GM18858 (cell line): Measurements from ENCODE around the gene ASB13.

Source experiments
- ATAC-seq: cut with Tn5 transposase; IDR thresholded peaks from one replicate; pipeline ENCODE4 v1.9.1; 2021; ENCODE audit not compliant: unreplicated experiment

The ASB13 gene

DNA sequence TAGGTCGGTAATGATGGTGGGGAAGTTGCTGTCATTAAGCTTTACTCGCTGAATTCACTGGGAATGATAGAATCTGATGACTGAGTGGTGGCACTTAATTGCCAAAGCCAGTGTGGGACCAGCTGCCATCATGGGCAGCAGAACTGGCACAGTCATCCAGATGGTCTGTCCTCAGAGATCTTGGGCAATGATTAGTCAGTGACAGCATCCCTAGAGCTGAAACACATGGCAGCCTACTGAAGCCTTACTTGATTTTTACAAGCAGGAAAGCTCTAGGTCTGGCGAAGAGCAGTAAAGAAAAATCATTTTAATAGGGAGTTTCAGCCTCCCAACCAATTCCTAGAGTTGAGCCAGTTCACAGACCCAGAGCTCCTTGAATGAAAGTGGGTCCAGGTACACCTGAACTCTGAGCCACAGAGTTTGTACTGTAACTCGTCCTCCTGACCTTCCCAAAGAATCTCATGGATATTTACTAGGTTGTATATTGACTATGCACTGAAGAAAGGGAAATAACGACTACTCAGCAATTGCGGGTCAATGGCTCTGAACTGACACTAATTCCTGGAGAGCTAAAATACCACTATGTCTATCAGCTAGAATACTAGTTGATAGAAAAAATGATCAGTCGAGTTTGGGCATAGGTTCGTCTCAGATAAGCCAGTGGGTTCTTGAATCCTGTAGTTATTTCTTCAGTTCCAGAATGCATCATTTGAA lies 4.4 kb upstream of the ASB13 start:
- no peak for ATAC-seq

DNA sequence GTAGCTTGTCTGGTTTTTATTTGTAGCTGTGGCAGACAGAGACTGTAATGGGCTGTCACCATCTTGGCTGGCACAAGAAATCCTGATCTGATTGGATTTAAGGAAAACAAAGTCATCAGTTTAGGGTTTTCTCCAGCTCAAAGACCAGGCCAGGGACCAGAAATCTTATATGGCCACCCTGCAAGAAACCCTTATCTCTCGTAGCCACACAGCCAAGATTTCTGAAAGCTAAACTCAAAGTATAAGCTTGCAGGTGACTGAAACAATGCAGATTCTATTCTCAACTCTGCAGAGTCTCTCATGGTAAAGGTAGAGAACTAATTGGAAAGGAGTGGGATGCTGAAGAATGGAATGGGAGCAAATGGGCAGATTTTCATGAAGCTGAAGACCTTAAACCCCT lies 3.2 kb upstream of the ASB13 start:
- no peak for ATAC-seq

DNA sequence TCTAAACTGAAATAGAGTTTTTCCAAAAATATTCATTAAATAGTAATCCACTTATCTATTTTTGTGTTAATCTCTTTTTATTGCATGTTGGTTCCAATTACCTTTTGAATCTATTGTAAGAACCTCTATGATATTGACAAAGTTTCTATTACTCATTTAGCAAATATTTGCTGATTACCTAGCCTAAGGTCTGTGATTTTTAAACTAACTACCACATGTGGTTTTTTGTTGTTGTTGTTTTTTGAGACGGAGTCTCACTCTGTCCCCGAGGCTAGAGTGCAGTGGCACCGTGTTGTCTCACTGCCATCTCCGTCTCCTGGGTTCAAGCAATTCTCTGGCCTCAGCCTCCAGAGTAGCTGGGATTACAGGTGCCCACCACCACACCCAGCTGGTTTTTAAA lies 2.0 kb upstream of the ASB13 start:
- ATAC-seq, result no peak

DNA sequence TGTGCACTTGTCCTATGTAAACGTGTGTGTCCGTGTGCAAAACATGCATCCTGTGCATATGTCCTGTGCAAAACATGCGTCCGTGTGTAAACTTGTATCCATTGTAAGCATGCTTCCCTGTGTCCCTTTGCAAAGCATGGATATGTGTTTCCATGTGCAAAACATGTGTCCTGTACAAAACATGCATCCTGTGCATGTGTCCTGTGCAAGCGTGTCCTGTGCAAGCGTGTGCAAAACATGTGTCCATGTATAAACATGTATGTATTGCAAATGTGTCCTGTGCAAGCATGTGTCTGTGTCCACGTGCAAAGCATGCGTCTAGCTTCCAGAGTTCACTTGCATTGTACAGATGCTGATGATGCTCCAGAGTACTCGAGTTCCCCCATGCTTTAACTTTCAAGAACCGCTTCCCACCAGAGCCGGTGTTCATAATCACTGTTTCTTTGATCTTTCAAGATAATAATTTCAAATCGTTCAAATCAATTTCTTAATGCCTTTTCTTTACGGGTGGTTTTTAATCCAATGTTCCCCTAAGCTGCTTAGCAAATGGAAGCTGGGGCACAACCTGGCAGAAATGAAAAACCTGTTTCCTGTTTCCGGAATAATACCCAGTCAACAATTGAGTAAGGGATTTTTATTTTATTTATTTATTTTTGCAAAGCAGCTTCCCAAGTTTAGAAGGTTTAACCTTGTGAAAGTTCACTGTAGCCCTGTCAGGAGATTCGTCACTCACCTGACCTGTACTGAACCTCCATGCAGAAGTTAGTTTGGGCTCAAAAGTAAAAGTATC lies 641 bp upstream of the ASB13 start:
- ATAC-seq, result no peak

DNA sequence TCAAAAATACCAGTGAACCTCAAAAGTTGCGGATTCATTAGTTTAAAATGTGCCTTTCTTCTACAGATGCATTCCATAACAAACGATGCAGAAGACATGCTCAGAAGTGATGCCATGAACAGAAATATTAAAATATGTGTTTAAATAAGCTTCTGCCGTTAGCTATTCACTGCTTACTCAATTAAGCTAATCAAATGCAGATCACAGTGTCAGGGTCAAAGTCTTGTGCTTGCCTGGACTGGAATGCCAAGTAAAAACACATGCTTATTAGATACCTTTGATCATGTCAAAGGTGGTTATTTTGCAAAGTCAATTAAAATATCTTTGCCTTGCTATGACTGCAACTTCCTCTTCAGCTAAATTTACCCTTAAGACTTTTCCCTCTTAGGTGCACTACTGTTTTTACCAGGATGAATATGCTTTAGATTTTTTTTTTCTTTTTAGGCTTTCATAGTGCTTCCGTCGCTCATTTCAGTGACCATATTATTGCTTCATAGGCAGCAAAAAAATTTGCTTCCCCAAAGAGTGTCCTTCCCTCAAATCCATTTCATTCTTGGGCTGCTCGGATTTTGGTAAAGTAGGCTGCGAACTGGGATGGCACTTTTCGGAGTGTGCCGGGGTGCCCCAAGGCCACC lies 905 bp downstream of the ASB13 start:
- no peak for ATAC-seq

DNA sequence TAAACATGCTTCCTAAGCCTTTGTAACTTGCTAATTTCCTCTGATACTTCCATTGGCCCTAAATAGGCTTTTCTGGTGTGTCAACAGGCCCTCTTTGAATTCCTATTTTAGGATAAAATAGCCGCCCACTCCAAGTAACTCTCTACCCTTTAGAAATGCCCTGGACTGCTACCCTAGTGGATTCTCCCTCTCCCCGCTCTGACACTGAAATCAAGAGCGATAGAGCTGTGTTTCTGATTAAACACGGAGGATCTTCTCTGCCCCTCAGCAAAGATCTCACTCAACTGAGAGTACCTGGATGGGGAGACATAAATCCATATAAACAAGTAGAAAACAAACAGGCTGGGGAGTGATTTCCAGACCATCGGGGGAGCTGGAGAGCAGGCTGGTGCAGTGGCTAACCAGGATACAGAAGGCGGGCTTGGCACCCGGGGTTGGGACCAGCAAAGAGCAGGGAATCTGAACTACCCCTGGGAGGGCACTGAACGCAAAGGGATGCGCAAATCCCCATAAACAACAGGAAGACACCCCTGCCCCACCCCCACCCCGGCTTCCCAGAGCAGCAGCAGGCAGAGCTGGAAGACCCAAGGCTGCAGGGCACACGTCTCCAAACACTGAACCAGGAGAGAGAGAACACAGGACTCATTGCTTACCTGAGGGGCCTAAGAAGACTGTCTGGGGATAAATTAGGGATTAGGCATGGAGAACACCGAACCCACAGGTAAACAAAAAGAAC lies 2.5 kb downstream of the ASB13 start:
- no peak for ATAC-seq

DNA sequence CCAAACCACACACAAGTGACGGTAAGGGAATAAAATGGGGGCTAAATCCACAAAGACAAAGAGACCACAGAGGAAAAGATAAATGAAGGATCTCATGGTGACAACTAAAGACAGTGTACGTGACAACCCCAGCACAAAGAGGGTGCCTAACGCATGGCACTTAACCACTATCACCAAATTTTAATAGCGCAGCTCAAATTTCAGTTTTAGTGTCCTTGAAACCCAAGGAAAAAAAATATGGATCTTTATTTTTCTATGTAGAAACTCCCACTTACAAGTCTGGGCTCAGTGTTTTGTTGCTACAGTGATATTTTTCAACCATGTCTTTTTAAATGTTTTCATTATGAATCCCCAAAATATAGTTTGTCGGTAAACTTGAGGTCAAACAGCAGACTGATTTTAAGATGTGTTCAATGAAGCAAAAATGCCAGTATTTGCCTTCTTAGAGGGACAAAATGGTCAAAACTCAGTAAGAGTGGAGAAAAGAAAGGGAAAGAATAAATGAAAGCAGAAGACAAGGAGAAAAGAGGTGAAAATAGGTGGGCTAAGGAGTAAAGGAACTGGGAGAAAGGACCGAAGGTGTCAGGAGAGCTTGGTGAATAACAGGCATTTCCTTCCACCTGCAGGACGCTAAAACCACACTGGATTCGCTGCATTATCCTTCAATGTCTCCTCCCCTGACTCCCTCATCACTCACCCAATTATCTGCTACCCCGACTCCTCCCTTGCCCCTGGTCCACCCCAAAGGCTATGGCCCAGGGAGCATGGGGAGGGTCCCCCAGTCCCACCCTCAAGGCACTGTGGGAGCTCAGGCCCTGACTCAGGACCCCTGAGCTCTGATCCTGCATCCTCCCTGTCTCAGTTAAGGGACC lies 3.5 kb downstream of the ASB13 start:
- ATAC-seq, result no peak

DNA sequence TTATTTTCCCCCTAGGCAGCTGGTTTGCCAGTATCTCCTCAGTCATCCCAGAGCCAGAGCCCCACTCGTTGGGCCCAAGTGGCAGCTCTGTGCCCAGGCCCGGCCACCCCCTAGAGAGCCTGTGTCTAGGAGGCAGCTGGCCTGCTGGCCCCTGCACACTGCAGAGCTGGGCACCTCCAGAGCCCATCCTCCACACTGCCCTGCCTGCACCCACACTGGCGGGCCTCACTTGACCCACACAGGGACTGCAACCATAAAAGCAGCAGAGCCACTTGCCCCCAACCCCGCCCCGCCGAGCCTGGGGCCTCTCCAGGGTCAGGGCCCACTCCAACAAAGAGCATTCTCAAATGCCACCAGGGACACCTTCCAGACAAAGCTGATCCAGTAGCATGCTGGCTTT lies 5.4 kb downstream of the ASB13 start:
- ATAC-seq, result no peak

DNA sequence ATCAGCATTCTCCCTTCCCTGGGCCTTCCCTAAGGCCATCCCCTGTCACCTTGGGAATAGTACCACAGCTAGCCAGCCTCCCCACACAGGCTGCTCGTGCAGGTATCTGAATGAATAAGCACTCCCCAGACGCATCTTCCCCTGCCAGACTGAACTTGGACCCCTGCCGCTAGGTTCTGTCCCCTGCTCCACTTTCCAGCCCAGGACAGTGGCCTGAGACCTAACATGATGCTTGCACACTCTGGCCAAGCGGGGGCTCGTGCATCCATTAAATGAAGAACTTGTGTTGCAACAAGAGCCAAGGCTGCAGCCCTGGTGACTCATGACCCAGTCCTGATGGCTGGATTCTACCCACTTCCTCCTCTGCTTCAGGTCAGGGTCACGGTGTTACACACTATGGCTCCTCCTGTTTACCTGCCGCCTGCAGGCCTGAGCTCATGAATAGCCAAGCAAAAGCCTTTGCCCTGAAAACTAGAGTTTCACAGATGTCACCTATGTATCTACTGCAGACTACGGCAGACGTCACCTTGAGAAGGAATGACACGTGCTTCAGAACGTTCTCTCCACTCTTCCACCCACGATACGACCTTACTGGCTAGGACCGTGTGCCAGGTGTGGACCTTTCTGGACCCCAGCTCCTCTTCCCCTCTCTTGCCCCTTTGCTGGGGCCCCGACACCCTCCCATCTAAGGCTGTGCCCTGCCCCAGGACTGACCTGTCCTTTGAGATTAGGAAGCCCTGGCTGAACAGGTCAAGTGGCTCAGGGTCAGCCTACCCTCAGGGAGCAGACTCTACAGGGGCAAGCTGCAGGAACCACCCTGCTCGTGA lies 6.5 kb downstream of the ASB13 start:
- peak; percentile 77 for ATAC-seq

DNA sequence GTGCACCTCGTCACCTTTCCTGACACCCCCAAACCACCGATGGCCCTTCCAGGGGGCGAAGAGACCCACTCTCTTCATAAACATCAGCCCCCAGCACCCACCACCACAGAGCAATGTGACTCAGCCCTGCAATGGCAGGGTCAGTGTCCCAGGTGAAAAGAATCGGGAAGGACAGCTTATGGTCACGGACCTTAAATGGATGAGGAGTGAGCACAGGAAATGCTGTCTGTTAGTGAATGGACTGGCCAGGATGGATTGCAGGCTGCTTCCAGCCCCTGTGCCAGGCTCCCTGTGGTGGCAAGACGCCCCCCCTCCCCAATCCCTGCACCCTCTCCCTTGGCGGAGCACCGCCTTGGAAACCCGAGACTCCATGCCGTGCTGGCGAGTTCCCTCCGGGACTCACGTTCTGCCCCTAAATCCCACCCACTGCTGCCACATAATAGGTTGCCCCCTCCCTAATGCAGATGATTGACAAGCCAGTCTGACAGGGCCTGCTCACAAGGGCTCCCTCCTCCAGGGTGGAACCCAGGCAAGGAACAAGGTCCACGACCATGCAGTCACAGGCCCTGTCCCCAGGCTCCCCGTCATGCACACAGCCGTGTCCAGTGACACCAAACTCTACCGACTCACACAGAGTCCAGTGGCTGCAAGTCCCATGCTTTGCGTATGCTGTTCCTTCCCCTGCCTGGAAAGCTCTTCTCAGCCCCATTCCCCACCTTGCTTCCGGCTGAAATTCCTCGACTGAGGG lies 7.3 kb downstream of the ASB13 start:
- no peak for ATAC-seq

DNA sequence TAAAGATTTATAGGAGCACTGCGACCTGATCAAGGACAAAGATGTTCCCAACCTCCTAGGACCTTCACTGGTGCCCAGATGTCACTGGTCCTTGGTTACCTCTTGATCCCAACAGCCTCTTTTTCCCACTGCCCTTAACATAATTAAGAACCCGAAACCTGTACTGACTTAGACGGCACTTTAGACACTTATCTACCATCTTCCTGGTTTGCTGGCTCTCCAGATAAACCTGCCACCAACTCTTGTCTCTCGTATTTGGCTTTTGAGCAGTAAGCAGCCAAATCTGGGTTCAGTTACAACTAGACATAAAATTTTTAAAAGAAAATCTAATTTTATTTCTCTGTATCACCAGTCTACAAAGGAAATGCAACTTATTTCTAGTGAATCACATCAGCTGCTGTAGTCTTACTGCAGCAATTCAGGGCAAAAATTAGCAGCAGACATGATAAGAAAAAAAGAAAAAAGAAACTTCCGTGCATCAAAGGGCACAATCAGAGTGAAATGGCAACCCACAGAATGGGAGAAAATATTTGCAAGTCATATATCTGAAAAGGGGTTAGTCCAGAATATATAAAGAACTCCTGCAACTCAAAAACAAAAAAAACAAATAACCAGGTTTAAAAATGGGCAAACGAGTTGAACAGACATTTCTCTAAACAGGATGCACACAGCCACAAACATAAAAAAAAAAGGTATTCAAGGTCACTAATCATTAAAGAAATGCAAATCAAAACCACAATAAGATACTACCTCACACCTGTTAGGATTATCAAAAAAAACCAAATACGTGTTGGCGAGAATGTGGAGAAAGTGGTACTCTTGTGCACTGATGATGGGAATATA lies 9.4 kb downstream of the ASB13 start:
- no peak for ATAC-seq

DNA sequence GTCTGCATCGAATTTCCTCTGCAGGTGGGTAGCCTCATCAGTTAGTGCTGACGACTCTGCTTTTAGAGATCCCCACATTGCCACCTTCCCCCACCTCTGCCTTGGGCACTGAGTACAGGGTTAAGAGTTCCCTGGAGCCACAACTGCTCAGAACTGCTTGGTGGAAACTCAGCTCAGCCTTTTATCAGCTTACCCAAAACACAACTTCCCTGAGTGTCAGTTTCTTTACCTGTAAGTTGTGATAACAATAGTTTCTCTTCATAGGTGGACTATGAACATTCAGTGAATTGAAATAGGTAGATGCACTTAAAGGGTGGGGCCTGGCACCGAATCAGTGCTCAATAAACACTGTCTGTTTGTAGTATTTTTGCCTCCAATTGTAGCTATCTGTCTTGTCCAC lies 11.3 kb downstream of the ASB13 start:
- no peak for ATAC-seq

DNA sequence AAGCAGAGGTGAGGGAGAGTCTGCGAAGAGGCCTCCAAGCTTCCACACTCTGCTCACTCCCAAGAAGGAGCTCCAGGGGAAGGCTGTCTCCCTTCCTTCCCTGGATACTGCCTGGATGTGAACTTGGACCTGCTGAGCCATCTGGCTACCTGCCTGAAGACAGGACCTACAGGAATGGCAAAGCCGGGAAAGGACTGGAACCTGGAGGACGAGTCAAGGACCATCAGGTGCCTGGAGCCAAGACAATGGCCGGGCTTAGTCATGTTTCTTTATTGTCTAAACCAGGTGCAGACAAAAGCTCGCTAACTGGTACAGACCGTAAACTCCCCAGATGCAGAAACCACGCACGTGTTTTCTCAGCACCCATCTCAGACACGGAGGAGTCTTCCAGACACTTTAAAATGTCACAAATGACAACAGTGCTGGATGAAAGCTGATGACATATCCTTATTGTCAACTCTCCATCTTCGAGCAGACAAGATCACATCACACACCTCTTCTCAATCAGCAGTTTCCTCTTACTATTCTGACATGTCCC lies 12.1 kb downstream of the ASB13 start:
- no peak for ATAC-seq

DNA sequence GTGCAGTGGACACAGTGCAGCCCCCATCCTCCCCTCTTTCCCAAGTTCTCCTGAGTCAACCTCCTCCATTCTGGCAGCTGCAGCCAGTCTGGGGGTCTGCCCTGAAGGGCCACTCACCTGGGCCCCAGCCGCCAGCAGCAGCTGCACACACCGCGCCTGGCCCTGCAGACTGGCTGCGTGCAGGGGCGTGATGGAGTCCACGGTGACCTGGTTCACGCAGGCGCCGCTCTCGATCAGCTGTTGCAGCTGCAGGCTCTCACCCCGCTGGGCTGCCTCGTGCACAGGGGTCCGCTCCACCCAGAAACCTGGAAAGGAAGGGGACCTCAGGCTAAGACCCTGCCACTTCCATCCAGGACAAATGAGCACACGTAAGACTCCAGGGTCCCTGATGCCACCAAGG lies 13.6 kb downstream of the ASB13 start:
- no peak for ATAC-seq

DNA sequence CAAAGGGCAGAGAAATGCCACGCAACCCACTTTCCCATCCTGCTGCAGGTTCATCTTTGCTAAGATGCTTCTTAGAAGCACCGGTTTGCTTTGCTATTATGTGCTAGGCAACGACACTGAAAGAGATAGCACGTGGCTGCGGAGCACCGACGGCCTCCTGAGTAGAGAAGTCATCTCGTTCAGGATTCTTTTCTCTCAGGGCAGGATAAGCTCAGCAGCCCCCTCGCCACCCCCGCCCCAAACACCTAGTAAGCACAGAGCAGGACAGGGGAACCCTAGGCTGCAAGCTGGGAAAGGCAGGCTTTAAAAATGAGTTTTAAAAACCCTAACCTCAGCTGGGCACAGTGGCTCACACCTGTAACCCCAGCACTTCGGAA lies 15.0 kb downstream of the ASB13 start:
- no peak for ATAC-seq

DNA sequence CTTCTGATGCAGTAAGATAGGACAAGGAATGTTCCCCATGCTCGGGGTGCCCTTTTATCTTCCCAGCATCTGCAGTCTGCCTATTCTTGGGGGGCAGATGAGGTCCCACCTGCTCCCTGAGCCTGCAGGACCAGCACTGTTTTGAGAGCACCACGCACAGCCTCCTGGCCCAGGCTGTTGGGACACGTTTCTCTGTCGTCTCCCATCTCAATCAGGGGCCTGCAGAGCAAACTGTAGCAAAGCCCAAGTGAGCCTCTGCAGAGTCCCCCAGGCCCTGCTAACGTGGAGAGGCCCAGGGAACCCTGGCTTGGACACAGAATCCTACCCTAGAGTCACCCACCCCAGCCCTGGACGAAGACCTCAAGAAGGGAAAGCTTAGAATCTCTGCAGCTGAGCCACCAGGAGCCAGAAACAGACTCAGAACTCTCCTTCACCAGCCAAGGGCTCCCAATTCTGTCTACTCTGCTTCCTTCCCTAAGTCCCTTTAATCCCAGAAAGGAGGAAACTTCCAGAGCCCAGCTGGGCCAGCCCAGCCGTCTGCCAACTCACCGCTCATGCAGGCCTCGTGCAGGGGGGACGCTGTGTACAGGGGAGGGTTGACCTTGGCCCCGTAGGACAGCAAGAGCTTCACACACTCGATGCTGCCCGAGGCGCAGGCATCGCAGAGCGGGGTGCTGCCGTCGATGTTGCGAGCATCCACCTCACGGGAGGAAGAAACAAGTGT lies 15.6 kb downstream of the ASB13 start:
- ATAC-seq, result no peak

DNA sequence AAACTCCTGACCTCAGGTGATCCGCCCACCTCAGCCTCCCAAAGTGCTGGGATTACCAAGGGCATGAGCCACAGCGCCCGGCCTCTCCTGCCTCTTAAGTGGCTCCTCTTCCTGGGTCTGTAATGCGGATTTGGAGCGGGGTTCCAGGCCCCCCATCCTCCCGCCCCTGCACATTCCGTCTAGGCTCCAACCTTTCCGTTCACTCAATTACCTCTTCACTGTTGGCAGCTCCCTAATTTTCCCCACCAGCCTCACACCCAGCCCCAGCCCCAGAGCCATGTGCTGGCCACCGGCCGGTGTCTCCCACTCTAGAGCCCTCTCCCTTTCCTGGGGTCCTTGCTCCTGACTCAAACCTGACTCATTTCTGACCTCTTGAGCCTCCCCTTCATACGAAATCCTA lies 16.6 kb downstream of the ASB13 start:
- ATAC-seq, result no peak
